Tibial nerve (tissue), 4 donors: ENCODE results near the gene ARHGEF26. TPM values are rescaled to one million over a fixed set of nuclear protein-coding genes. Genes with fewer than 3 reads are reported as not detected.

Experiments used
- DNase-seq, 2 donors: peaks; one replicate each; pipeline ENCODE4 v3.0.0-alpha.2; 2019; ENCODE audit warnings: low spot score in 2 of 2
- H3K27ac ChIP-seq, 4 donors: fragments of 200-600 bp; sonication (generic) in 3 of 4; one replicate each; pipeline ENCODE4 v1.5.1; 2017 to 2019; ENCODE audit warnings: mild to moderate bottlenecking in 1 of 4
- H3K27me3 ChIP-seq, 2 donors: fragments of 200-600 bp; sonication (generic) in 1 of 2; one replicate each; pipeline versions ENCODE4 v1.5.1 to v1.6.0; 2017 to 2019
- H3K36me3 ChIP-seq, 3 donors: fragments of 200-600 bp; sonication (generic); one replicate each; pipeline ENCODE4 v1.5.1; 2018 to 2019
- H3K4me1 ChIP-seq, 4 donors: fragments of 200-600 bp; sonication (generic) in 3 of 4; one replicate each; pipeline ENCODE4 v1.5.1; 2017 to 2019
- H3K4me3 ChIP-seq, 4 donors: fragments of 200-600 bp; sonication (generic) in 3 of 4; one replicate each; pipeline ENCODE4 v1.5.1; 2017 to 2019; ENCODE audit warnings: mild to moderate bottlenecking in 1 of 4, moderate library complexity in 1 of 4
- H3K9me3 ChIP-seq, 4 donors: fragments of 200-600 bp; sonication (generic) in 3 of 4; one replicate each; pipeline ENCODE4 v1.5.1; 2017 to 2019
- EP300 ChIP-seq, 2 donors: sonication (generic); formaldehyde crosslinking; IDR thresholded peaks; one replicate each; pipeline ENCODE4 v1.6.1; 2017; ENCODE audit warnings: antibody characterized with exemption in 2 of 2, mild to moderate bottlenecking in 1 of 2
- POLR2A ChIP-seq, 2 donors: fragments of 450-650 bp; IDR thresholded peaks; one replicate each; pipeline ENCODE4 v1.6.1; 2017; ENCODE audit warnings: antibody characterized with exemption in 2 of 2, mild to moderate bottlenecking in 2 of 2, moderate library complexity in 2 of 2
- WGBS, 2 donors: methylation state at CpG; one replicate each; pipeline ENCODE4 v1.1.5; 2018; 5-methylcytosine and 5-hydroxymethylcytosine counted together
- total RNA-seq, 4 donors: library from RNA; depleted of rRNA; stranded (reverse); fragments of >200 nt; gene quantifications; one replicate each; pipeline ENCODE4 v1.1.0, GENCODE V29; 2016
- TF ChIP-seq, protein P1 (sequence below), 5 experiments: fragments of 200-600 bp in 3 of 5; fragments of 450-650 bp in 2 of 5; sonication (generic) in 3 of 5; IDR thresholded peaks; one replicate each; pipeline ENCODE4 v1.5.1; 2016 to 2019; ENCODE audit warnings: antibody characterized with exemption in 5 of 5, mild to moderate bottlenecking in 3 of 5, moderate library complexity in 2 of 5

ARHGEF26 gene
- total RNA-seq, 4 donors from 2014 or later: 44.7 to 82.8 (median 64.4) TPM

DNA sequence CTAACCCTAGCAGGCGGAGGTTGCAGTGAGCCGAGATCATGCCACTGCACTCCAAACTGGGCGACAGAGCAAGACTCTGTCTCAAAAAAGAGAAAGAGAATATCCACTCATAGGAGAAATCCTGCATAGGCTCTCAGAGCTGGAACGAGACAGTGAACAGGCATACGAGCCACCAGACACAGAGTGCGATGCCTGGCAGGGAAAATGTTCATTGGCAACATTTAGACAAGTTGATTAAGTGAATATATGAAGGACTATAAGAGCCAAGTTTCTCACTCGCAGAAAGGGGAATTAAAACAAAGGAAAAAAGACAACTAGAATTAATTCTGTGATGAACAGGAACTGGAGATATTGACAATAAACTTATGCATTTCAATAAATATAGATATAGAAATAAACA is 27.1 kb upstream of the ARHGEF26 start:
- peaks cover 0 to 3% (median 0%) of the 10 kb centered on the region in 3 donors for H3K36me3 ChIP-seq
- TF ChIP-seq POLR2A (IDR thresholded peaks at IDR 0.05) (no peak), EP300 (IDR thresholded peaks at IDR 0.05) (no peak)
- TF ChIP-seq, protein P1, sequence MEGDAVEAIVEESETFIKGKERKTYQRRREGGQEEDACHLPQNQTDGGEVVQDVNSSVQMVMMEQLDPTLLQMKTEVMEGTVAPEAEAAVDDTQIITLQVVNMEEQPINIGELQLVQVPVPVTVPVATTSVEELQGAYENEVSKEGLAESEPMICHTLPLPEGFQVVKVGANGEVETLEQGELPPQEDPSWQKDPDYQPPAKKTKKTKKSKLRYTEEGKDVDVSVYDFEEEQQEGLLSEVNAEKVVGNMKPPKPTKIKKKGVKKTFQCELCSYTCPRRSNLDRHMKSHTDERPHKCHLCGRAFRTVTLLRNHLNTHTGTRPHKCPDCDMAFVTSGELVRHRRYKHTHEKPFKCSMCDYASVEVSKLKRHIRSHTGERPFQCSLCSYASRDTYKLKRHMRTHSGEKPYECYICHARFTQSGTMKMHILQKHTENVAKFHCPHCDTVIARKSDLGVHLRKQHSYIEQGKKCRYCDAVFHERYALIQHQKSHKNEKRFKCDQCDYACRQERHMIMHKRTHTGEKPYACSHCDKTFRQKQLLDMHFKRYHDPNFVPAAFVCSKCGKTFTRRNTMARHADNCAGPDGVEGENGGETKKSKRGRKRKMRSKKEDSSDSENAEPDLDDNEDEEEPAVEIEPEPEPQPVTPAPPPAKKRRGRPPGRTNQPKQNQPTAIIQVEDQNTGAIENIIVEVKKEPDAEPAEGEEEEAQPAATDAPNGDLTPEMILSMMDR (IDR thresholded peaks at IDR 0.05): no peak
- H3K27ac ChIP-seq: no peak overlapping the region
- H3K9me3 ChIP-seq: no peaks in the 10 kb centered on the region
- H3K27me3 ChIP-seq: no peaks in the 10 kb centered on the region
- no peak overlapping the region for H3K4me3 ChIP-seq
- DNase-seq: no peak
- H3K4me1 ChIP-seq: peaks cover 0 to 5% (median 0%) of the 10 kb centered on the region in 4 donors
- 91 to 93% methylated on average over 7 of the region's 7 CpGs for WGBS, 2 donors

- H3K27me3 ChIP-seq: no peaks in the 10 kb centered on the region
- peaks cover 0 to 5% (median 0%) of the 10 kb centered on the region in 4 donors for H3K4me1 ChIP-seq
- H3K4me3 ChIP-seq: no peak overlapping the region
- DNase-seq: no peak
- 66 to 70% methylated on average over 3 of the region's 3 CpGs for WGBS, 2 donors
- no peaks in the 10 kb centered on the region for H3K36me3 ChIP-seq
- TF ChIP-seq, protein P1 (IDR thresholded peaks at IDR 0.05): peak; percentile 25 to 43 (median 31)
- TF ChIP-seq POLR2A (IDR thresholded peaks at IDR 0.05): no peak
- no peak overlapping the region for H3K27ac ChIP-seq
- H3K9me3 ChIP-seq: no peaks in the 10 kb centered on the region
Measured at GRCh38 chr3:154095832-154096421, 25.3 kb upstream of the ARHGEF26 start.

DNA sequence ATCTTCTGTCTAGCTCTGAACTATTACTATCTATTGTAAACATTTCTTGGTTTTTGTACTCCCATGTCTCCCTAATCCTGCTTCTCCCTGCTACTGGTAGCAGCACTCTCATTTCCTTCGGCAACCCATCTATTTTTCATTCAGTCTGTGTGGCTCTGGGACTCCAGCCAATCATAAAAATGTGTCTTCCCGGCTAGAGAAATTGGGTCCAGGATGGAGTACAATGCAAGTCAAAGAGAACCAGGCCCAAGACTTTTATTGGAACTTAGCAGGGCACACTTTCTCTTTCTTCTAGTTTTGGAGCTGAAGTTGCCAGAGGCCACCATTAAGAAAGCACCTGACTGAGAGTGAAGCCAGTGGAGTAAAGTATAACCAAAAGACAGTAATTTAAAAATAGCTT is 22.8 kb upstream of the ARHGEF26 start:
- Histone ChIP-seq H3K9me3 (no peaks in the 10 kb centered on the region), H3K4me3 (no peak overlapping the region), H3K27ac (no peak overlapping the region), H3K36me3 (no peaks in the 10 kb centered on the region), H3K27me3 (no peaks in the 10 kb centered on the region), H3K4me1 (peaks cover 0 to 5% (median 0%) of the 10 kb centered on the region in 4 donors)
- no peak for DNase-seq
- 29 to 41% methylated on average over 2 of the region's 2 CpGs for WGBS, 2 donors
- TF ChIP-seq EP300 (IDR thresholded peaks at IDR 0.05) (no peak), POLR2A (IDR thresholded peaks at IDR 0.05) (no peak)
- TF ChIP-seq, protein P1 (IDR thresholded peaks at IDR 0.05): no peak

GRCh38 chr3:154100556-154100955 is 20.6 kb upstream of the ARHGEF26 start:
- Histone ChIP-seq H3K4me3 (no peak overlapping the region), H3K4me1 (peaks cover 0 to 8% (median 0%) of the 10 kb centered on the region in 4 donors), H3K9me3 (no peaks in the 10 kb centered on the region), H3K27me3 (no peaks in the 10 kb centered on the region), H3K36me3 (no peaks in the 10 kb centered on the region), H3K27ac (no peak overlapping the region)
- WGBS, 2 donors: 83 to 91% methylated on average over 6 of the region's 6 CpGs
- TF ChIP-seq POLR2A (IDR thresholded peaks at IDR 0.05) (no peak), EP300 (IDR thresholded peaks at IDR 0.05) (no peak)
- TF ChIP-seq, protein P1 (IDR thresholded peaks at IDR 0.05): no peak
- DNase-seq: no peak

GRCh38 chr3:154101250-154101649 is 19.9 kb upstream of the ARHGEF26 start:
- WGBS, 2 donors: 91 to 98% methylated on average over 2 of the region's 2 CpGs
- Histone ChIP-seq H3K9me3 (no peaks in the 10 kb centered on the region), H3K4me1 (peaks cover 0 to 6% (median 0%) of the 10 kb centered on the region in 4 donors), H3K27me3 (no peaks in the 10 kb centered on the region), H3K36me3 (no peaks in the 10 kb centered on the region), H3K4me3 (no peak overlapping the region), H3K27ac (no peak overlapping the region)
- TF ChIP-seq, protein P1 (IDR thresholded peaks at IDR 0.05): no peak
- DNase-seq: no peak
